Measurements from ENCODE around the gene C1orf35.

Gene C1orf35

GRCh38 chr1:228143480-228144192 is 40.5 kb upstream of the C1orf35 start:
- TF ChIP-seq, protein P1, sequence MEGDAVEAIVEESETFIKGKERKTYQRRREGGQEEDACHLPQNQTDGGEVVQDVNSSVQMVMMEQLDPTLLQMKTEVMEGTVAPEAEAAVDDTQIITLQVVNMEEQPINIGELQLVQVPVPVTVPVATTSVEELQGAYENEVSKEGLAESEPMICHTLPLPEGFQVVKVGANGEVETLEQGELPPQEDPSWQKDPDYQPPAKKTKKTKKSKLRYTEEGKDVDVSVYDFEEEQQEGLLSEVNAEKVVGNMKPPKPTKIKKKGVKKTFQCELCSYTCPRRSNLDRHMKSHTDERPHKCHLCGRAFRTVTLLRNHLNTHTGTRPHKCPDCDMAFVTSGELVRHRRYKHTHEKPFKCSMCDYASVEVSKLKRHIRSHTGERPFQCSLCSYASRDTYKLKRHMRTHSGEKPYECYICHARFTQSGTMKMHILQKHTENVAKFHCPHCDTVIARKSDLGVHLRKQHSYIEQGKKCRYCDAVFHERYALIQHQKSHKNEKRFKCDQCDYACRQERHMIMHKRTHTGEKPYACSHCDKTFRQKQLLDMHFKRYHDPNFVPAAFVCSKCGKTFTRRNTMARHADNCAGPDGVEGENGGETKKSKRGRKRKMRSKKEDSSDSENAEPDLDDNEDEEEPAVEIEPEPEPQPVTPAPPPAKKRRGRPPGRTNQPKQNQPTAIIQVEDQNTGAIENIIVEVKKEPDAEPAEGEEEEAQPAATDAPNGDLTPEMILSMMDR (IDR thresholded peaks at IDR 0.05; ENCODE audit: low read depth, low read length), result no peak
- no peak for TF ChIP-seq EZH2phosphoT487 (IDR thresholded peaks at IDR 0.05; ENCODE audit: low read depth)
- H3K9ac ChIP-seq (ENCODE audit: low read length), result no peak overlapping the region
- H3K27me3 ChIP-seq (ENCODE audit: low read depth, low read length), result no peaks in the 10 kb centered on the region
- peaks cover 10% of the 10 kb centered on the region for H3K4me1 ChIP-seq (ENCODE audit: low read length)
- H3K36me3 ChIP-seq (replicated peaks; ENCODE audit: low read depth, low read length), result peaks cover 12% of the 10 kb centered on the region
- H2AFZ ChIP-seq (ENCODE audit: low read depth, low read length), result no peak overlapping the region
- no peak overlapping the region for H3K4me2 ChIP-seq (ENCODE audit: low read length)
- peaks cover 39% of the 10 kb centered on the region for H4K20me1 ChIP-seq (ENCODE audit: insufficient read depth, low read length)
- no peak overlapping the region for H3K4me3 ChIP-seq (ENCODE audit: low read length)
- H3K79me2 ChIP-seq (ENCODE audit: low read length), result peaks cover 66% of the 10 kb centered on the region
- no peak overlapping the region for H3K27ac ChIP-seq (ENCODE audit: low read length)
- H3K9me3 ChIP-seq (ENCODE audit: insufficient read depth, low read length), result no peaks in the 10 kb centered on the region

DNA sequence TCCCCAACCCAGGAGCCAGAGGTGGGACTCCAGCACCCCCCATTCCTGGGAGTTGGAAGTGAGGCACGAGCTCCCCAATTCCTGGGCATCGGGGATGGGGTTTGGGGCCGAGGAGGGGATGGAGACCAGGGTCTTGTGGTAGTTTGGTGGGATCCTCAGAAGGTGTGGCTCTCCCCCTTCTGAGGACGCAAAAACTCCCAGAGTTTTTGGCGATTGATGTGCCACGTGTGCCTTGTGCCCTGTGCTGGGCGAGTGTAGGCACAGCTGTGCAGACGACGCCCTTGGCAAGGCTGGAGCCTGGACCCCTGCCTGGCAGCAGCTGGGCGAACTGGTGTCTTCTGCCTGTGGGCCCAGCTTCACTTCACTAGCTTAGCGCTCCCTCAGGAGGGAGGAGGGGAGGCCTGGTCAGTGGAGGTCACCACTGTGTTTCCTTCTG is 39.6 kb upstream of the C1orf35 start:
- peaks cover 66% of the 10 kb centered on the region for H3K79me2 ChIP-seq (ENCODE audit: low read length)
- no peak overlapping the region for H3K4me3 ChIP-seq (ENCODE audit: low read length)
- no peaks in the 10 kb centered on the region for H3K9me3 ChIP-seq (ENCODE audit: insufficient read depth, low read length)
- H3K4me2 ChIP-seq (ENCODE audit: low read length), result no peak overlapping the region
- H3K4me1 ChIP-seq (ENCODE audit: low read length), result peaks cover 16% of the 10 kb centered on the region
- no peak overlapping the region for H2AFZ ChIP-seq (ENCODE audit: low read depth, low read length)
- H4K20me1 ChIP-seq (ENCODE audit: insufficient read depth, low read length), result peaks cover 36% of the 10 kb centered on the region
- H3K36me3 ChIP-seq (replicated peaks; ENCODE audit: low read depth, low read length), result peaks cover 9% of the 10 kb centered on the region
- TF ChIP-seq, protein P1 (IDR thresholded peaks at IDR 0.05; ENCODE audit: low read depth, low read length), result no peak
- TF ChIP-seq EZH2phosphoT487 (IDR thresholded peaks at IDR 0.05; ENCODE audit: low read depth), result no peak
- H3K27ac ChIP-seq (ENCODE audit: low read length), result no peak overlapping the region
- H3K9ac ChIP-seq (ENCODE audit: low read length), result no peak overlapping the region
- H3K27me3 ChIP-seq (ENCODE audit: low read depth, low read length), result no peaks in the 10 kb centered on the region

DNA sequence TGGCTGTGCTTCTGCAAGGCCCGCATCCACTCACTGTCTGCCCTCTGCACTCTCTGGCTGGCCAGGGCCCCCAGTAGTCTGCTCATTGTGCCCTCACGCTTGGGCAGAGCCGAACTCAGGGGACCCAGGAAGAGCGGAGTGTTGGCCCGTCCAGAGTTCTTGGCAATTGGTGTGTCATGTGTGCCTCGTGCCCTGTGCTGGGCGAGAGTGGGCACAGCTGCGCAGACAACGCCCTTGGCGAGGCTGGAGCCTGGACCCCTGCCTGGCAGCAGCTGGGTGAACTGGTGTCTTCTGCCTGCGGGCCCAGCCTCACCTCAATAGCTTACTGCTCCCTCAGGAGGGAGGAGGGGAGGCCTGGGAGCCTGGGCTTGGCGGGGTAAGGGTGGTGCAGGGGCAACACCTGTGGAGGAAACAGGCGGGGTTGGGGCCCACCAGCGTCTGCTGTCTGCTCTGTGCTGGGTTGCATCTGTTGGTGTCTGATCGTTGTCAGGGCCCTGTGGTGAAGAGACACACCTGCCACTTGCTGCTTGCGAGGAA is 39.1 kb upstream of the C1orf35 start:
- H3K27ac ChIP-seq (ENCODE audit: low read length), result no peak overlapping the region

More for the DNA sequence above, 39.1 kb upstream of the C1orf35 start:
- no peaks in the 10 kb centered on the region for H3K27me3 ChIP-seq (ENCODE audit: low read depth, low read length)
- H3K79me2 ChIP-seq (ENCODE audit: low read length), result peaks cover 66% of the 10 kb centered on the region
- H3K36me3 ChIP-seq (replicated peaks; ENCODE audit: low read depth, low read length), result peaks cover 9% of the 10 kb centered on the region
- H4K20me1 ChIP-seq (ENCODE audit: insufficient read depth, low read length), result peaks cover 36% of the 10 kb centered on the region
- peaks cover 16% of the 10 kb centered on the region for H3K4me1 ChIP-seq (ENCODE audit: low read length)
- no peak overlapping the region for H3K9ac ChIP-seq (ENCODE audit: low read length)
- no peaks in the 10 kb centered on the region for H3K9me3 ChIP-seq (ENCODE audit: insufficient read depth, low read length)
- TF ChIP-seq EZH2phosphoT487 (IDR thresholded peaks at IDR 0.05; ENCODE audit: low read depth), result no peak
- TF ChIP-seq, protein P1 (IDR thresholded peaks at IDR 0.05; ENCODE audit: low read depth, low read length), result no peak
- H2AFZ ChIP-seq (ENCODE audit: low read depth, low read length), result no peak overlapping the region
- H3K4me3 ChIP-seq (ENCODE audit: low read length), result no peak overlapping the region
- peak overlapping the region; percentile 87 for H3K4me2 ChIP-seq (ENCODE audit: low read length)
